ENCODE measurements around the gene AGL. TPM values are rescaled to one million over a fixed set of nuclear protein-coding genes. Genes with fewer than 3 reads are reported as not detected.
"Not testable (repeated sequence)": the region's sequence is repeated elsewhere in the genome, so short reads cannot be mapped to it uniquely, and the experiment has no call there.

Gene AGL
- total RNA-seq, 4 donors from 2014 or later = 8.0 to 25.9 (median 17.1) TPM

- intact Hi-C loops (cut with DNase I; ENCODE audit: low total_unique reads) = no loop called here
Observed at GRCh38 chr1:99955375-99955774, 105.2 kb downstream of the AGL start.

GRCh38 chr1:99956755-99957154 is 106.6 kb downstream of the AGL start:
- intact Hi-C loops (cut with DNase I; ENCODE audit: low total_unique reads) = no loop called here
- H3K9me3 ChIP-seq = no peaks in the 10 kb centered on the region
- H3K4me1 ChIP-seq = no peaks in the 10 kb centered on the region
- in situ Hi-C loops (cut with MboI; ENCODE audit: low pct_ligation_motif_present in 1 of 4, low pct_unique_long_range_greater_than_20kb in 1 of 4, low sequenced_read_pairs in 3 of 4) = no loop called here
- DNase-seq = no peak
- no peak overlapping the region for H3K4me3 ChIP-seq
- H3K27me3 ChIP-seq = no peaks in the 10 kb centered on the region
- WGBS, 2 donors (ENCODE audit: low coverage in 1 of 2) = 21 to 68% methylated on average over 2 of the region's 2 CpGs
- TF ChIP-seq POLR2A (IDR thresholded peaks at IDR 0.05) (no peak), POLR2AphosphoS5 (IDR thresholded peaks at IDR 0.05) (no peak), EP300 (IDR thresholded peaks at IDR 0.05; ENCODE audit: low read depth) (no peak), CTCF (IDR thresholded peaks at IDR 0.05) (no peak)
- H3K27ac ChIP-seq = no peak overlapping the region
- no peaks in the 10 kb centered on the region for H3K36me3 ChIP-seq

More at GRCh38 chr1:99955375-99955774, 105.2 kb downstream of the AGL start:
- Histone ChIP-seq H3K36me3 (no peaks in the 10 kb centered on the region), H3K27me3 (no peaks in the 10 kb centered on the region), H3K4me1 (no peaks in the 10 kb centered on the region), H3K27ac (no peak overlapping the region), H3K9me3 (no peaks in the 10 kb centered on the region), H3K4me3 (no peak overlapping the region)
- DNase-seq = no peak
- TF ChIP-seq POLR2A (IDR thresholded peaks at IDR 0.05) = no peak
- no peak for TF ChIP-seq EP300 (IDR thresholded peaks at IDR 0.05; ENCODE audit: low read depth)
- no peak for TF ChIP-seq CTCF (IDR thresholded peaks at IDR 0.05)
- TF ChIP-seq POLR2AphosphoS5 (IDR thresholded peaks at IDR 0.05) = no peak
- in situ Hi-C loops (cut with MboI; ENCODE audit: low pct_ligation_motif_present in 1 of 4, low pct_unique_long_range_greater_than_20kb in 1 of 4, low sequenced_read_pairs in 3 of 4) = no loop called here
- WGBS, 2 donors (ENCODE audit: low coverage in 1 of 2) = 62 to 65% methylated on average over 3 of the region's 3 CpGs

- no peak for DNase-seq
Observed at GRCh38 chr1:99957818-99958217, 107.7 kb downstream of the AGL start.

GRCh38 chr1:99959189-99959705 is 109.1 kb downstream of the AGL start:
- H3K27me3 ChIP-seq; H3K9me3 ChIP-seq; H3K36me3 ChIP-seq; H3K4me1 ChIP-seq; intact Hi-C loops (cut with DNase I; ENCODE audit: low total_unique reads); DNase-seq; H3K27ac ChIP-seq; H3K4me3 ChIP-seq; in situ Hi-C loops (cut with MboI; ENCODE audit: low pct_ligation_motif_present in 1 of 4, low pct_unique_long_range_greater_than_20kb in 1 of 4, low sequenced_read_pairs in 3 of 4): not testable (repeated sequence)
- WGBS, 2 donors (ENCODE audit: low coverage in 1 of 2) = 71 to 72% methylated on average over 7 of the region's 7 CpGs

More at GRCh38 chr1:99957818-99958217, 107.7 kb downstream of the AGL start:
- WGBS, 2 donors (ENCODE audit: low coverage in 1 of 2) = 100% methylated on average over 1 of the region's 1 CpG
- Histone ChIP-seq H3K9me3 (no peaks in the 10 kb centered on the region), H3K27me3 (no peaks in the 10 kb centered on the region), H3K4me1 (no peaks in the 10 kb centered on the region), H3K4me3 (no peak overlapping the region), H3K36me3 (no peaks in the 10 kb centered on the region), H3K27ac (no peak overlapping the region)
- TF ChIP-seq POLR2AphosphoS5 (IDR thresholded peaks at IDR 0.05) (no peak), EP300 (IDR thresholded peaks at IDR 0.05; ENCODE audit: low read depth) (no peak), POLR2A (IDR thresholded peaks at IDR 0.05) (no peak), CTCF (IDR thresholded peaks at IDR 0.05) (no peak)
- in situ Hi-C loops (cut with MboI; ENCODE audit: low pct_ligation_motif_present in 1 of 4, low pct_unique_long_range_greater_than_20kb in 1 of 4, low sequenced_read_pairs in 3 of 4) (no loop called here), intact Hi-C loops (cut with DNase I; ENCODE audit: low total_unique reads) (no loop called here)

GRCh38 chr1:99960260-99960659 is 110.1 kb downstream of the AGL start:
- H3K9me3 ChIP-seq; H3K4me1 ChIP-seq; H3K4me3 ChIP-seq; intact Hi-C loops (cut with DNase I; ENCODE audit: low total_unique reads); H3K36me3 ChIP-seq; H3K27ac ChIP-seq; H3K27me3 ChIP-seq; in situ Hi-C loops (cut with MboI; ENCODE audit: low pct_ligation_motif_present in 1 of 4, low pct_unique_long_range_greater_than_20kb in 1 of 4, low sequenced_read_pairs in 3 of 4); DNase-seq: not testable (repeated sequence)
- 76% methylated on average over 5 of the region's 5 CpGs; no CpG with 5 or more reads in 1 of the 2 donors for WGBS, 2 donors (ENCODE audit: low coverage in 1 of 2)
